ENCODE results near the gene SBNO1.
"Not testable (repeated sequence)": the region's sequence is repeated elsewhere in the genome, so short reads cannot be mapped to it uniquely, and the experiment has no call there.

GRCh38 chr12:123248129-123248528, 116.5 kb downstream of the SBNO1 start:
- TF ChIP-seq, protein P1, sequence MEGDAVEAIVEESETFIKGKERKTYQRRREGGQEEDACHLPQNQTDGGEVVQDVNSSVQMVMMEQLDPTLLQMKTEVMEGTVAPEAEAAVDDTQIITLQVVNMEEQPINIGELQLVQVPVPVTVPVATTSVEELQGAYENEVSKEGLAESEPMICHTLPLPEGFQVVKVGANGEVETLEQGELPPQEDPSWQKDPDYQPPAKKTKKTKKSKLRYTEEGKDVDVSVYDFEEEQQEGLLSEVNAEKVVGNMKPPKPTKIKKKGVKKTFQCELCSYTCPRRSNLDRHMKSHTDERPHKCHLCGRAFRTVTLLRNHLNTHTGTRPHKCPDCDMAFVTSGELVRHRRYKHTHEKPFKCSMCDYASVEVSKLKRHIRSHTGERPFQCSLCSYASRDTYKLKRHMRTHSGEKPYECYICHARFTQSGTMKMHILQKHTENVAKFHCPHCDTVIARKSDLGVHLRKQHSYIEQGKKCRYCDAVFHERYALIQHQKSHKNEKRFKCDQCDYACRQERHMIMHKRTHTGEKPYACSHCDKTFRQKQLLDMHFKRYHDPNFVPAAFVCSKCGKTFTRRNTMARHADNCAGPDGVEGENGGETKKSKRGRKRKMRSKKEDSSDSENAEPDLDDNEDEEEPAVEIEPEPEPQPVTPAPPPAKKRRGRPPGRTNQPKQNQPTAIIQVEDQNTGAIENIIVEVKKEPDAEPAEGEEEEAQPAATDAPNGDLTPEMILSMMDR (tag by site-specific recombination; IDR thresholded peaks at IDR 0.05): not testable (repeated sequence)
- TF ChIP-seq YY1 (tag by site-specific recombination; IDR thresholded peaks at IDR 0.05); PRDM1 (tag by site-specific recombination; IDR thresholded peaks at IDR 0.05); ZNF670 (tag by site-specific recombination; IDR thresholded peaks at IDR 0.05; ENCODE audit: low read depth); ZBTB7A (tag by site-specific recombination; IDR thresholded peaks at IDR 0.05; ENCODE audit: low read depth); ZNF76 (tag by site-specific recombination; IDR thresholded peaks at IDR 0.05; ENCODE audit: borderline replicate concordance, low read depth); ZBTB1 (tag by site-specific recombination; IDR thresholded peaks at IDR 0.05); MYNN (tag by site-specific recombination; IDR thresholded peaks at IDR 0.05; ENCODE audit: borderline replicate concordance); ZNF274 (IDR thresholded peaks at IDR 0.05; ENCODE audit: low read length); ZNF274 (tag by site-specific recombination; IDR thresholded peaks at IDR 0.05; ENCODE audit: borderline replicate concordance); ZNF664 (tag by site-specific recombination; IDR thresholded peaks at IDR 0.05): not testable (repeated sequence)
- TF ChIP-seq, protein P2, sequence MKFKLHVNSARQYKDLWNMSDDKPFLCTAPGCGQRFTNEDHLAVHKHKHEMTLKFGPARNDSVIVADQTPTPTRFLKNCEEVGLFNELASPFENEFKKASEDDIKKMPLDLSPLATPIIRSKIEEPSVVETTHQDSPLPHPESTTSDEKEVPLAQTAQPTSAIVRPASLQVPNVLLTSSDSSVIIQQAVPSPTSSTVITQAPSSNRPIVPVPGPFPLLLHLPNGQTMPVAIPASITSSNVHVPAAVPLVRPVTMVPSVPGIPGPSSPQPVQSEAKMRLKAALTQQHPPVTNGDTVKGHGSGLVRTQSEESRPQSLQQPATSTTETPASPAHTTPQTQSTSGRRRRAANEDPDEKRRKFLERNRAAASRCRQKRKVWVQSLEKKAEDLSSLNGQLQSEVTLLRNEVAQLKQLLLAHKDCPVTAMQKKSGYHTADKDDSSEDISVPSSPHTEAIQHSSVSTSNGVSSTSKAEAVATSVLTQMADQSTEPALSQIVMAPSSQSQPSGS (tag by site-specific recombination; IDR thresholded peaks at IDR 0.05; ENCODE audit: low read depth): not testable (repeated sequence)
- TF ChIP-seq, protein P3, sequence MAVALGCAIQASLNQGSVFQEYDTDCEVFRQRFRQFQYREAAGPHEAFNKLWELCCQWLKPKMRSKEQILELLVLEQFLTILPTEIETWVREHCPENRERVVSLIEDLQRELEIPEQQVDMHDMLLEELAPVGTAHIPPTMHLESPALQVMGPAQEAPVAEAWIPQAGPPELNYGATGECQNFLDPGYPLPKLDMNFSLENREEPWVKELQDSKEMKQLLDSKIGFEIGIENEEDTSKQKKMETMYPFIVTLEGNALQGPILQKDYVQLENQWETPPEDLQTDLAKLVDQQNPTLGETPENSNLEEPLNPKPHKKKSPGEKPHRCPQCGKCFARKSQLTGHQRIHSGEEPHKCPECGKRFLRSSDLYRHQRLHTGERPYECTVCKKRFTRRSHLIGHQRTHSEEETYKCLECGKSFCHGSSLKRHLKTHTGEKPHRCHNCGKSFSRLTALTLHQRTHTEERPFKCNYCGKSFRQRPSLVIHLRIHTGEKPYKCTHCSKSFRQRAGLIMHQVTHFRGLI (tag by site-specific recombination; IDR thresholded peaks at IDR 0.05): not testable (repeated sequence)

Measured in HEK293 (cell line).